ENCODE data around the gene NOM1.
"Not testable (repeated sequence)": the region's sequence is repeated elsewhere in the genome, so short reads cannot be mapped to it uniquely, and the experiment has no call there.

The NOM1 gene

GRCh38 chr7:156918635-156919034 is 30.9 kb upstream of the NOM1 start:
- DNase-seq (ENCODE audit: low spot score), result no peak
- TF ChIP-seq CTCF (IDR thresholded peaks at IDR 0.05; ENCODE audit: borderline replicate concordance, control extremely low read depth, extremely low read depth, insufficient read depth, missing control alignments), result no peak
- in situ Hi-C loops (cut with MboI; ENCODE audit: low sequenced_read_pairs, unreplicated experiment), result no loop called here

GRCh38 chr7:156919132-156919713 is 30.3 kb upstream of the NOM1 start:
- in situ Hi-C loops (cut with MboI; ENCODE audit: low sequenced_read_pairs, unreplicated experiment), result no loop called here
- no peak for TF ChIP-seq CTCF (IDR thresholded peaks at IDR 0.05; ENCODE audit: borderline replicate concordance, control extremely low read depth, extremely low read depth, insufficient read depth, missing control alignments)
- no peak for DNase-seq (ENCODE audit: low spot score)

GRCh38 chr7:156920076-156920475 is 29.4 kb upstream of the NOM1 start:
- no peak for TF ChIP-seq CTCF (IDR thresholded peaks at IDR 0.05; ENCODE audit: borderline replicate concordance, control extremely low read depth, extremely low read depth, insufficient read depth, missing control alignments)
- in situ Hi-C loops (cut with MboI; ENCODE audit: low sequenced_read_pairs, unreplicated experiment), result no loop called here
- DNase-seq (ENCODE audit: low spot score), result no peak

GRCh38 chr7:156920487-156921373 is 28.8 kb upstream of the NOM1 start:
- in situ Hi-C loops (cut with MboI; ENCODE audit: low sequenced_read_pairs, unreplicated experiment); DNase-seq (ENCODE audit: low spot score): not testable (repeated sequence)

- DNase-seq (ENCODE audit: low spot score); in situ Hi-C loops (cut with MboI; ENCODE audit: low sequenced_read_pairs, unreplicated experiment): not testable (repeated sequence)
These were observed 27.2 kb upstream of the NOM1 start for GRCh38 chr7:156922304-156922703.

GRCh38 chr7:156925821-156926220 is 23.7 kb upstream of the NOM1 start:
- DNase-seq (ENCODE audit: low spot score); in situ Hi-C loops (cut with MboI; ENCODE audit: low sequenced_read_pairs, unreplicated experiment): not testable (repeated sequence)

- no peak for DNase-seq (ENCODE audit: low spot score)
- TF ChIP-seq CTCF (IDR thresholded peaks at IDR 0.05; ENCODE audit: borderline replicate concordance, control extremely low read depth, extremely low read depth, insufficient read depth, missing control alignments), result no peak
- in situ Hi-C loops (cut with MboI; ENCODE audit: low sequenced_read_pairs, unreplicated experiment), result no loop called here
These were observed 21.7 kb upstream of the NOM1 start for GRCh38 chr7:156927571-156928405.

- in situ Hi-C loops (cut with MboI; ENCODE audit: low sequenced_read_pairs, unreplicated experiment), result no loop called here
- no peak for DNase-seq (ENCODE audit: low spot score)
These were observed 21.1 kb upstream of the NOM1 start for GRCh38 chr7:156928406-156928747.

More at GRCh38 chr7:156928406-156928747, 21.1 kb upstream of the NOM1 start:
- TF ChIP-seq CTCF (IDR thresholded peaks at IDR 0.05; ENCODE audit: borderline replicate concordance, control extremely low read depth, extremely low read depth, insufficient read depth, missing control alignments), result no peak

All from GM13976 (cell line).